Effector CD8-positive, alpha-beta T cell (primary cell): ENCODE data around the gene CLMP.
"Not testable (repeated sequence)": the region's sequence is repeated elsewhere in the genome, so short reads cannot be mapped to it uniquely, and the experiment has no call there.

Experiments used
- DNase-seq: peaks from one replicate; lab custom pipeline; 2025; lab: John Stamatoyannopoulos, UW

The CLMP gene

DNA sequence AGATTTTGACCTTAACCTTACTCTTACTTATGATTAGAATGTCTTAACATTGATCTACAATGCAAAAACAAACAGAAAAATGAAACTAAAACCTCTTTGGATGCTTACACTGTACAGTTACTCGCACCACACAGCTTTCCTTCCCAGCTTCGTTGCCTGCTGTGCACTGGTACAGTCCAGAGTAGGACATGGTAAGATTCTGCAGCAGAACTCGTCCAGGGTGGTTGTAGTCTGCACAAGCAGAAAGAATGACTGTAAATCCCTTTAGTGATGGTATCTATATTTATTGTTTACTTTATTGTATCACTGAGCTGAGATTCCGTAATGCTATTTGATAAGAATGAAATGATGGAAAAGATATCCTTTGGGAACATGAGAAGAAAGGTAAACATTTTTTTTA lies 112.1 kb downstream of the CLMP start:
- no peak for DNase-seq

- DNase-seq: no peak
These were observed 115.0 kb downstream of the CLMP start for GRCh38 chr11:123080015-123080414.

DNA sequence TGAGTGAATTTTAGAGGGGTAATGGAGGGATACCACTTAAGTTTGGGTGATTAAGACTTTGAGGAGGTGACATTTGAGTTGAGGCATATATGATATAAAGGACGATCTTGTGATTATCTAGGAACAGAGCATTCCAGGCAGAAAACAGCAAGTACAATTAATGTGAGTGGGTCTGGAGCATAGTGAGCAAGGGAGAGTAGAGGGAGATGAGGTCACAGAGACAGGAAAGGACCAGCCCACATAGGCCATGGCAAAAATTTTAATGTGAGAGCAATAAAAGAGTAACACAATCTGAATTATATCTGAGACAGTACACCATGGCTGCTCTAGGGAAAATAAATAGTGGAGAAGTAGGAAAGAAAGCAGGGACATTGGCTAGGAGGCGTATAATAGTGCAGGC lies 118.6 kb downstream of the CLMP start:
- no peak for DNase-seq

DNA sequence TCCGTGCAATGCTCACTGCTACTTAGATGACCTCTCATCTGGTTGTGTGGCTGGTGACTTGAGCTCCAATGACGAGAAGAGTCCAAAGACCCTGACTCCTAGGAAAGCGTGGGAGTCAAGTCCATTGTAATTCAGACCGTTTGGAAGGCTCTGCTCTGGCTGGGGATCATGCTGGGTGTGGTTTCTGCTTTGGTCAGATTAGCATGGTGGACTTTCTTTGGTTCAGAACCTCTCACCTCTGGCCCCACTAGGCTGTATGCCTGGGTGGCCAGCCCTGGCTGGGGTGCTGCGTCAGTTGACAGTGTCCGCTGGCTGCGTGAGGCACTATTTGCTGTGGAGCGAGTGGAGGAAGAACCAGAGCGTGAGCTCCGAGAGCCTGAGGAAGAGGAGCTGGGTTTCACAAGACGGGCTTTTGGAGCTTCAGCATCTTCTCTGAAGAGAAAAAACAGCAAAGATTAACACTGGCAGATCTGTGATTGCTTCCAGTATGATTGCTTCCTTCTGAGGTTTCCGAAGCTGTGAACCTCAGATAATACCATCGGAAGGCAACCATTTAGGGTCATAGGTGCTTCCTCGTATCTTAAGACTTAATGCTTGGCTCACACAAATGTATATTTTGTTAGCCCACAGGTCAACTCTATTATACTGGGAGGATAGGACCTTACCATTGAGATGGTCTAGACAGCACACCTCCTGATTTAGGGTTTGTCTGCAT lies 121.5 kb downstream of the CLMP start:
- no peak for DNase-seq

DNA sequence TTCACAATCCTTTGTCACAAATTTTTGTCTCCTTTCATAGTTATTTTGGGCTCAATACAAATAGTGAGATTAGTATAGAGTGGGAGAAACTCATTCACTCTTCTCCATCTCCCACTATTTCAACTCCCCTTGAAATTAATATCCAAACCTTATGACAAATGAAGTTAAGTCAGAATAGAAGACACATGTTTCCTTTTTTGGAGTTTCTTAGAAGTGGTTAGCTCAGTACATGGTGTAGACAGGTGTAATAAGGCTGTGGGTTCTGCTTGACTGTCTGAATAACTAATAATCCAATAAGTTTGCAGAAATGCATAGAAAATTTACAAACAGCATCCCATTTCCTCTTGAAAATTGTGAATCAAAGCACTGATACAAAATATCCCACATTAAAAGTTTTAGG lies 122.3 kb downstream of the CLMP start:
- no peak for DNase-seq

- no peak for DNase-seq
These were observed 122.7 kb downstream of the CLMP start for GRCh38 chr11:123072332-123072761.

DNA sequence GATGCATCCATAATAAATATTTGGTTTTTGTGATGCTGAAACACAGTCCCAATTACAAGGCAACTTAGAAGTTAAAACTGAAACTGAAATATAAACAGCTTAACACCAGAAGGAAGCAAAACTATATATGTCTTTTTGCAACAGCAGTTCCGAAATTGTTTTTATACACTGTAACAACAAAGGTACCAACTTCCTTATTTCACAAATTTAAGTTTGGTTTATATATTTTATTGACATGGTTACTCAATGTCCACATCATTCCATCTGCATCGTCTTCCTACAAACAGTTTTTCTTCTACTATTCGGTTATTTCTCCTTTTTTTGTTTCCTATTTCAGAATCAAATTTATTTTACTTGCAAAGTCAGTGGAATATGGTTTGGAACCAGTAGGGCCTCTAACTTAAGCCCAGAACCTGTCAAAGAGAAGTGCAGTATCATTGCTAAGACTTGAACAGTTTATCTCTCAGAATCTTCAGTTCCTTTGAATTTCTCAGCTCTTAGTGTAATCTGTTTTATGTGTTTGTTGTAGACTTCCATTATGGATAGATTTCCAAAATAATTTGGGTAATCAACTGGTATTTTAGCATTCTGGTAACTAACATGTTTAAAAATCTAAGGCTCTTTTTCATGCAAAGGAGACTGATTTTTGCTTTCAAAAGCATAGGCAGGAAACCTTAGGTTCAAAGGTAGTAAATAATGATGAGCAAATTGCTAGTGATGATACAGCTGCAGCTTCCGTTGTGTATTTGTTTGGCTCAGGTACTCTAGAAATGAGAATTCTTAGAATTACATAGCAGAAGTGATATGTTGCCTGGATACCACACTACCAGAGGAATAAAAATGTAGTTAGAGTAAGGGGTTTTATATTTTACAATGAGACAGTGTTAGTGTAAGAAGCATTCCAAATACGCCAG lies 124.9 kb downstream of the CLMP start:
- DNase-seq: no peak

- DNase-seq: no peak
These were observed 129.4 kb downstream of the CLMP start for GRCh38 chr11:123065621-123066020.

DNA sequence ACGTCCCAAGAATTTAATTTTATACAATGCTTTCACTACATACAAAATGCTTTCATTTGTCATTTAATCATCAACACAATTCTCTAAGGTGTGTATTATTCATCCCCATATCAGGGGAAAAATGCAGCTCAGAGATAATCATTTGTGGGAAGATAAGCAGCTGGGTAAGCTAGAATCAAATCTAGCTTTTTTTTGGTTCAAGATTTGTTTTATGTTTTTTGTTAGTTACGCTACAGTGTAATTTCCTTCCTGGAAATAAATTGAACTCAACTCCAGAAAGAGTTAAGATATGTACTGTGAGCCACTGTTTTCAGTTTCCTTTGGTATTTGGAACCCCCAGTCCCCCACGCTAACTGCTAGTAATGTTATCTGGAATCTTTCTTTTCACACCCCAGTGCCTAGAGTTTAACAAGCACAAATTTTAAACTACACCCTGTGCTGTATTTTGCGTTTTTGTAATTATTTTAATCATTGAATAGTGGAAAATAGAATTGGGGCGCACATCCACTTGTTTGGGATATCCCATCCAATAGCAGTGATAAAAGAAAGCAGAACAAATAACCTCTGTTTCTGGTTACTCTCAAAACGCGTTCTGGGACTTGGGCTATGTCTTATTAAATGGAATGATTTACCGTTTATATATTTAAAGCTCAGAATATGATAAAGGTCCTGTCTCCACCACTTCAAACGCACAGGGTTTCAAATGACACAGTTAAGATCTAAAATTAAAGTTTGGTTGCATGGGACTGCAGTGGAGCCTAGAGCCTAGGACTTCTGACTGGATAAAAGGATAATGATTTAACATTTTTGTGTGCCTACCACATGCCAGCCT lies 131.0 kb downstream of the CLMP start:
- DNase-seq: no peak

- DNase-seq: no peak
These were observed 131.9 kb downstream of the CLMP start for GRCh38 chr11:123062892-123063825.

DNA sequence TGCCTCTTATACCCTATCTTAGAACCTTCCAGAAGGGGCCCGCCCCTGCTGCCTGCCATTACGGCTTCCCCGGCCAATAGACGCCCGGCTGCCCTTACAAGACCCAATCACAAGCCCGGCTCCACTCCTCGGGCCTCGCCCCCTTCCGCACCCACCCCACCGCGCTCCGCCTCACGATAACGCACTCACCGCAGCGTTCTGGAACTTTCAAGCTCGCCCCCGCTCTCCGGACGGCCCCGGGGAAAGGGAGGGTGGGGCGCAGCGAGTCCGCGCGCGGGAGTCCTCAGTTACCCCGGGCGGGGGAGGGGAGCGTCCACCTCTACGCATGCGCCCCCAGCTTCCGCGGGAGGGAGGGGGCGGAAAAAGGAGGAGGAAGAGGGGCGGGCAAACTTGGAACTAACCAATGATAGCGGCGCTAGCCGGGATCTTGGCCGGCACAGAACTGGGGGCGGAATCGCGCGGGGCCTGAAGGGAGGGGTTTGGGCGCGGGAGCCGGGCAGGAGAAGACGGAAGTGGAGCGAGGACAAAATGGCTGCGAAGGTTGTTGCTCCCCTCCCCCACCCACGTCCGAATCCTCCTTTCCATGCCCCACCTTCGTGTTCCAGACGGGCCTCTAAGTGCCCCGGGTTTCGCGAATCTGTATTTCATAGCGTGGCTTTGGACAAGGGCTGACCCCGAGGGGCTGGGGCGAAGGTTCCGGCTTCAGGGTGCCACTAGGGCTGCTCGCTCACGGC lies 132.7 kb downstream of the CLMP start:
- DNase-seq: peak; percentile 99

DNA sequence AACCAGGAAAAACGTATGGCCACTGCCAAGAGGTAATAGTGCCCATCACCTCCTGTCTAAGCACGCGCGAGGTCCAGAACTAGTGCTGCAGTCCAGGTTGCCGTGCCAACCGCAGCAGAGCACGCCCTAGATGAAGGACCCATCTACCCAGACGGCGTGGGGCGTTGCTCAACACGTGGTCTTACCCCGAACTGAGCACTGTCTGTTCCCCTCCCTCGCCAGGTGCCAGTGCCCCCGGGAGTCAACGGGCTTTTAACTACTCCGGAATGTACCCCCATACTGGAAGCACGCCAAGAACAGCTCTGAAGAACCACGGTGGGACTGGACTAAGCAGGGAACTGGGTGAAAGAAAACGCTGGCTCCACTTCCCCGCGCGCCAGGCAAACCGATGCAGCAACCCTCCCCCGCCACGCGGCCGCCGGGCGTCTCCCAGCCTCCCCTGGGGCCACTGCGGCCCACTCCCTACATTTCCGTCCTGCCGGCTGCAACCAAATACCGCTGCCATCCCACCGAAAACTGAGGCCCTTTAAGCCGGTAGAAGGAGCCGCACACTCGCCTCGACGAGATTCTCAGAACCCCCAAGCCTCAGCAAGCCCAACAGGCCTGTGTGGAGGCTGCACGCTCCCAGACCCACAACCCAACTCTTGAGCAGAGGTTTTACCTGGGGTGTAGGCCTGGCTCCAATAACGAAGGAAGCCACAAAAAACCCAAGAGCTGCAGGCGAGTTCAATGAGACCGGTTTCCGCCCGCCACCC lies 133.5 kb downstream of the CLMP start, which contains the start of gene HSPA8:
HSPA8 (minus strand) TSS at position 734 of the 755 bp plus-strand sequence. CDS start 812 bp downstream, outside the sequence.
- DNase-seq: peak; percentile 54

DNA sequence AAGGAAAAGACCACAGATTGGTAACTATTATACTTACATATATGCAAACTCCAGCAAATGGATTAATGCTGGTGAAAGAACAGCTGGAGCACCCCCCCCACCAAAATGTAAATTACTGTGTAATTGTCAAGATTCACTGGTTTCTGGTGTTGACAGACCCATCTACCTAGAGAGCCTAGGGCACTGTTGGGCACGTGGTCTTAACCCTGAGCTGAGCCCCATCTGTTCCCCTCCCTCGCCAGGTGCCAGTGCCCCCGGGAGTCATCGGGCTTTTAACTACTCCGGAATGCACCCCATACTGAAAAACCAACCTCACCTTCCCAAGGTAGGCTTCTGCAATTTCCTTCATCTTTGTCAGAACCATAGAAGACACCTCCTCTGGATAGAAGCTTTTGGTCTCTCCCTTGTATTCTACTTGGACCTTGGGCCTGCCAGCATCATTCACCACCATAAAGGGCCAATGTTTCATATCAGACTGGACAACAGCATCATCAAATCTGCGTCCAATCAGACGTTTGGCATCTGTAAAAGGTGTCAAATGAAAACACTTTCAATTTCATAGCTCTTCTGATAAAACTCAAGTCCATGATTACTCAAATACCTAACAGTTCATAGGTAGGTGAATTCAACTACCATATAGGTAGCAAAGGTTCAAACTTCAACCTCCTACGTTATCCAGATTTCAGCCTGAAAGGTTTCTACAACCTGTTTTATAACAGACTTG lies 134.6 kb downstream of the CLMP start:
- DNase-seq: no peak

DNA sequence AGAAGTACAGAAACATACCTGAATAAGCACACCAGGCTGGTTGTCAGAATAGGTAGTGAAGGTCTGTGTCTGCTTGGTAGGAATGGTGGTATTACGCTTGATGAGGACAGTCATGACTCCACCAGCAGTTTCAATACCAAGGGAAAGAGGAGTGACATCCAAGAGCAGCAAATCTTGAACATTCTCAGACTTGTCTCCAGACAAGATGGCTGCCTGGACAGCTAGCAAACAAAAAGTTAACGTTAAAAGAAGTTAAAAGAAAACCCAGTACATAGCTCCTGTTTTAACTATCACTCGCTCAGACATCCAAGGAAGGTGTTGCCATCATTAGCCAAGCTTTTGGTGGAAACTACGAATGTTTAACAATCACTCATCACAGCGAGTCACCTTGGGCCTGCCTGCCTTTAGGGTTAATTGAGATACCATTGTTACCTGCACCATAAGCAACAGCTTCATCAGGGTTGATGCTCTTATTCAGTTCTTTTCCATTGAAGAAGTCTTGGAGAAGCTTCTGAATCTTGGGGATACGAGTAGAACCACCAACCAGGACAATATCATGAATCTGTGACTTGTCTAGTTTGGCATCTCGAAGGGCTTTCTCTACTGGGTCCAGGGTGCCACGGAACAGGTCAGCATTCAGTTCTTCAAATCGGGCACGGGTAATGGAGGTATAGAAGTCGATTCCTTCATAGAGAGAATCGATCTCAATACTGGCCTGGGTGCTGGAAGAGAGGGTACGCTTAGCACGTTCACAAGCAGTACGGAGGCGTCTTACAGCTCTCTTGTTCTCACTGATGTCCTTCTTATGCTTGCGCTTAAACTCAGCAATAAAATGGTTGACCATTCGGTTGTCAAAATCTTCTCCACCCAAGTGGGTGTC lies 135.8 kb downstream of the CLMP start:
- not testable (repeated sequence) for DNase-seq

GRCh38 chr11:123057661-123058305 lies 137.3 kb downstream of the CLMP start:
- DNase-seq: no peak

- no peak for DNase-seq
These were observed 138.1 kb downstream of the CLMP start for GRCh38 chr11:123056835-123057491.
